Stimulated activated memory B cell treated with anti-CD40 and anti-IgM and Interleukin-4, amounts not matched to agents 10 μg/mL and 1 μg/mL and 100 μg/mL, for 72 hours (primary cell): ENCODE results near the gene CASS4.
"Not testable (repeated sequence)": the region's sequence is repeated elsewhere in the genome, so short reads cannot be mapped to it uniquely, and the experiment has no call there.

Source experiments
- ATAC-seq: fragments of 150-1000 bp; cut with Tn5 transposase; 2 replicates; pipeline ENCODE4 v1.10.0; 2021
- H3K27ac Mint-ChIP-seq: one replicate; pipeline ENCODE4 v1.8.0; 2022; ENCODE audit warnings: mild to moderate bottlenecking, mixed read lengths
- H3K27me3 Mint-ChIP-seq: one replicate; pipeline ENCODE4 v1.8.0; 2022; ENCODE audit warnings: mixed read lengths
- H3K36me3 Mint-ChIP-seq: one replicate; pipeline ENCODE4 v1.8.0; 2022; ENCODE audit warnings: mixed read lengths
- H3K4me1 Mint-ChIP-seq: one replicate; pipeline ENCODE4 v1.8.0; 2022; ENCODE audit warnings: mixed read lengths
- H3K4me3 Mint-ChIP-seq: one replicate; pipeline ENCODE4 v1.8.0; 2022; ENCODE audit warnings: mild to moderate bottlenecking, moderate library complexity, mixed read lengths
- H3K9me3 Mint-ChIP-seq: one replicate; pipeline ENCODE4 v1.8.0; 2022; ENCODE audit warnings: mixed read lengths

The CASS4 gene

DNA sequence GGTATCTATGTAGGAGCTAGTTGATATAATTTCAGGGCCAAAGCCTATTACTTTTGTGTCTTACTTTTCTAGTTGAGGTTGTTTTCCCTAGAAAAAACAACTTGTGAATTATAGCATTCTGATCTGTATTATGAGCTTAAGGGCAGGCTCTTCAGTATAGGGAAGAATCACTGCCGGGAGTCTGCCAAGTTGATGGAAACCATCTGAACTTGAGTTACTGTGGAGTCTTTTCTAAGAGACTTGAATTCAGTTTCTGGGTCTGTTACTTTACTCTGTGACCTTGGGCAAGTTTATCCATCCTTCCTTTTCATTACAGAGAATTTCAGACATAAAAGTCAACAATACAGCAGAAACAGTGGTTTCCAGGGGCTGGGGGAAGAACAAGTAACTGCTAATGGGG is 2.1 kb upstream of the CASS4 start:
- Mint-ChIP-seq H3K27ac (no peak overlapping the region), H3K9me3 (no peaks in the 10 kb centered on the region), H3K4me3 (no peak overlapping the region), H3K36me3 (peaks cover 57% of the 10 kb centered on the region), H3K27me3 (no peaks in the 10 kb centered on the region), H3K4me1 (peaks cover 26% of the 10 kb centered on the region)
- ATAC-seq: no peak

DNA sequence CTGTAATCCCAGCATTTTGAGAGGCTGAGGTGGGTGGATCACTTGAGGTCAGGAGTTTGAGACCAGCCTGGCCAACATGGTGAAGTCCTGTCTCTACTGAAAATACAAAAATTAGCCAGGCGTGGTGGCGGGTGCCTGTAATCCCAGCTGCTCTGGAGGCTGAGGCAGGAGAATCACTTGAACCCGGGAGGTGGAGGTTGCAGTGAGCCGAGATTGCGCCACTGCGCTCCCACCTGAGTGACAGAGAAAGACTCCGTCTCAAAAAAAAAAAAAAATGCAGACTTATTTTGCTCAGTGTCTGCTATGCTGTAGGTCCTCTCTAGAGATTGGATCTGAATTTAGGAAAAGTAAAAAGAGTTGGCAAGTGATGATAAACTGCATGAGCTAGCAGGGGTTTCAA is 773 bp upstream of the CASS4 start:
- ATAC-seq, H3K9me3 Mint-ChIP-seq, H3K27me3 Mint-ChIP-seq: not testable (repeated sequence)
- peak overlapping the region; percentile 27 for H3K4me3 Mint-ChIP-seq
- H3K36me3 Mint-ChIP-seq: peaks cover 45% of the 10 kb centered on the region
- H3K27ac Mint-ChIP-seq: peak overlapping the region; percentile 66
- H3K4me1 Mint-ChIP-seq: peaks cover 18% of the 10 kb centered on the region

DNA sequence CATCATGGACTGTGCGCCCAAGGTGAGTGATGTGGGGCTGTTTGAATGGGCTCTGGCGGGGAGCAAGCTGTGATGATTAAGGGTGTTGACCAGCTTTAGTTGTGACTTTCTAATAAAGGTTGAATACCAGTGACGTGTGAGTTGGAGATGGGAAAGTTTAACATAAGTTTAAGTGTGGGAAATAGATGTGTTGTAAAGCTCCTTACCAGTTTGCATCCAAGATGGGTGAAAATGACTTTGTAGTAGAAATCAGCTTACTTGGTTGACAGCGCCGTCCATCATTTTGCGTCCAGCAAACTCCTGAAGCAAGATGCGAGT is 372 bp downstream of the CASS4 start:
- Mint-ChIP-seq H3K4me3 (peak overlapping the region; percentile 27), H3K4me1 (peaks cover 14% of the 10 kb centered on the region), H3K27me3 (no peaks in the 10 kb centered on the region), H3K36me3 (peaks cover 39% of the 10 kb centered on the region), H3K27ac (peak overlapping the region; percentile 66), H3K9me3 (no peaks in the 10 kb centered on the region)
- no peak for ATAC-seq

DNA sequence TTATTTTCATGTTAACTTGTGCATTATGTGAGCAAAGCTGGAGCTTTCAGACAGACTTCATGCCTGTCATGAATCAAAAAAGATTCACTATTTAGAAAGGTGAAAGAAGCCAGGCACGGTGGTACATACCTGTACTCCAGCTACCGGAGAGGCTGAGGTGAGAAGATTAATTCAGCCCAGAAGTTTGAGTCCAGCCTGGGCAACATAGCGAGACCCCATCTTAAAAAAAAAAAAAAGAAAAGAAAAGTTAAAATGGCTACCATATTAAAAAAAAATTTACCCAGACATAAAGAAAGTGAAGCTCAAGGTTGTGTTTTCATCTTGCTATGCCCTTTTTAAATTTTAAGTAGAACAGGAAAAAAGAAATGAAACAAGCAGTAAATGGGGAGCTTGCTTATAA is 889 bp downstream of the CASS4 start:
- H3K36me3 Mint-ChIP-seq: peaks cover 39% of the 10 kb centered on the region
- H3K4me3 Mint-ChIP-seq: no peak overlapping the region
- ATAC-seq: no peak

DNA sequence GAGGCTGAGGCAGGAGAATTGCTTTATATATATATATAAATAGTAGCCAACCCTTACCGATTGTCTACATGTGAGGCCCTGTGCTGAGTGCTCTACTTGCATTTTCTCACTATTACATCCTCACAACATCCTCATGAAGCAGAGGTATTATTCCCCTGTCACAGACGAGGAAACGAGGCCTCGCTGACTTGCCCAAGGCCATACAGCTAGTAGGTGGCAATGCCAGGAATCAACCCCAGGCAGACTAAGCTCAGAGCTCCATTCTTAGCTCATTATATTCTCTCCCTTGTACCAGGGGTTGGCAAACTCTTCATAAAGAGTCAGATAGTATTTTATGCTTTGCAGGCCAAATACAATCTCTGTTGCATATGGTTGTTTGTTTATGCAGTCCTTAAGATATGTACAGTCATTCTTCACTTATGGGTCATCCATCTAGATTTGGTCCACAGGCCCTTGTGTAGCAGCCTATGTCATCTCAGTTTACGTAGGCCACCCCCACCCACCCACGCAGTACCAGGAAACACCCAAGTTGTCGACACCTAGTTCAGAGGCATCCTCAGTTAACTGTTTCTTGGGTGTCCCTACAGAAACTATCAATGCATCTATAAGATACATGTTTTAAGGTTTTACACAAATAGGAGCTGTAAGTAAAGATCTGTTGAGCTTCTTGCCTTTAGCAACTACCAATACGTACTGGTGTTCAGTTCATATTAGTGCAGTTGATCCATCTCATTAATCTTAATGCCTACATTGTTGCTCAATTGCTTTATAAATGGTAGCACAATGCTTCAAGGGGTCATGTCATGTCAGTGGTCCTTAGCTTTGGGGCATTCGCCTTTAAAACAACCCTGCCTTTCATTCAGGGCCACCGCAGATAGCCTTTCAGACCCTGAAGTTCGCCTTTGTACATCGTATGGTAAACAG is 3.0 kb downstream of the CASS4 start:
- Mint-ChIP-seq H3K4me3 (no peak overlapping the region), H3K27ac (no peak overlapping the region), H3K36me3 (peaks cover 36% of the 10 kb centered on the region)

More for the DNA sequence above, 889 bp downstream of the CASS4 start:
- Mint-ChIP-seq H3K27ac (peak overlapping the region; percentile 66), H3K4me1 (peaks cover 14% of the 10 kb centered on the region), H3K27me3 (no peaks in the 10 kb centered on the region), H3K9me3 (no peaks in the 10 kb centered on the region)

GRCh38 chr20:56417402-56417801 is 5.3 kb downstream of the CASS4 start:
- H3K27ac Mint-ChIP-seq: no peak overlapping the region
- peaks cover 7% of the 10 kb centered on the region for H3K4me1 Mint-ChIP-seq
- H3K9me3 Mint-ChIP-seq: no peaks in the 10 kb centered on the region
- H3K36me3 Mint-ChIP-seq: peaks cover 31% of the 10 kb centered on the region
- H3K4me3 Mint-ChIP-seq: no peak overlapping the region
- no peaks in the 10 kb centered on the region for H3K27me3 Mint-ChIP-seq
- ATAC-seq: no peak

More for the DNA sequence above, 3.0 kb downstream of the CASS4 start:
- no peaks in the 10 kb centered on the region for H3K9me3 Mint-ChIP-seq
- no peak for ATAC-seq
- H3K27me3 Mint-ChIP-seq: no peaks in the 10 kb centered on the region
- H3K4me1 Mint-ChIP-seq: peaks cover 20% of the 10 kb centered on the region

- H3K9me3 Mint-ChIP-seq: no peaks in the 10 kb centered on the region
- no peaks in the 10 kb centered on the region for H3K27me3 Mint-ChIP-seq
- no peak for ATAC-seq
- peaks cover 6% of the 10 kb centered on the region for H3K4me1 Mint-ChIP-seq
- H3K27ac Mint-ChIP-seq: no peak overlapping the region
- H3K36me3 Mint-ChIP-seq: peaks cover 26% of the 10 kb centered on the region
- H3K4me3 Mint-ChIP-seq: no peak overlapping the region
Measured at GRCh38 chr20:56417911-56418310, 5.9 kb downstream of the CASS4 start.

- no peaks in the 10 kb centered on the region for H3K27me3 Mint-ChIP-seq
- peaks cover 25% of the 10 kb centered on the region for H3K36me3 Mint-ChIP-seq
- H3K27ac Mint-ChIP-seq: no peak overlapping the region
- ATAC-seq: no peak
- no peaks in the 10 kb centered on the region for H3K9me3 Mint-ChIP-seq
- no peak overlapping the region for H3K4me3 Mint-ChIP-seq
- peaks cover 6% of the 10 kb centered on the region for H3K4me1 Mint-ChIP-seq
Measured at GRCh38 chr20:56418385-56418861, 6.4 kb downstream of the CASS4 start.

DNA sequence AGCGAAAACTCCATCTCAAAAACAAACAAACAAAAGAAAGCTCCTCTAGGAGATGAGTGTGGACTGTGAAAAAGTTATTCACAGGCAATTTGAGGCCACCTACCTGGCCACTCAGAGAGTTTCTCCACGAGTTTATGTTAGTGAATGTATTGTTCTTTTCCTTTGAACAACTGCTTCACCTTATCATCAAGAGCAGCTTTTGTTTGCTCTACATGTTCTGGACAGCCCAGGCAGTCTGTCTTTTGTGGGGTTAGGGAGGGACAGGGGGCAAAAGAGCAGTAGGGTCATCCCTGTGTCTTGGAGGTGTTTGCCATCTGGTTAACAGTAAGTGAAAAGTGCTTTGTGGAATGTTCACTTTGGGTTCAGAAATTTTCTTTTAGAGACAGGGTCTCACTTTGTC is 8.0 kb downstream of the CASS4 start:
- H3K27me3 Mint-ChIP-seq: no peaks in the 10 kb centered on the region
- no peak for ATAC-seq
- peaks cover 19% of the 10 kb centered on the region for H3K36me3 Mint-ChIP-seq
- H3K9me3 Mint-ChIP-seq: no peaks in the 10 kb centered on the region
- H3K4me3 Mint-ChIP-seq: no peak overlapping the region
- peaks cover 6% of the 10 kb centered on the region for H3K4me1 Mint-ChIP-seq
- no peak overlapping the region for H3K27ac Mint-ChIP-seq

- Mint-ChIP-seq H3K9me3 (no peaks in the 10 kb centered on the region), H3K27me3 (no peaks in the 10 kb centered on the region), H3K36me3 (peaks cover 19% of the 10 kb centered on the region), H3K27ac (no peak overlapping the region), H3K4me1 (peaks cover 6% of the 10 kb centered on the region), H3K4me3 (no peak overlapping the region)
- no peak for ATAC-seq
Measured at GRCh38 chr20:56420940-56421688, 9.1 kb downstream of the CASS4 start.

- Mint-ChIP-seq H3K36me3 (peaks cover 16% of the 10 kb centered on the region), H3K27me3 (no peaks in the 10 kb centered on the region), H3K4me1 (peaks cover 6% of the 10 kb centered on the region), H3K4me3 (no peak overlapping the region), H3K27ac (no peak overlapping the region), H3K9me3 (no peaks in the 10 kb centered on the region)
- ATAC-seq: no peak
Measured at GRCh38 chr20:56422076-56422823, 10.2 kb downstream of the CASS4 start.

DNA sequence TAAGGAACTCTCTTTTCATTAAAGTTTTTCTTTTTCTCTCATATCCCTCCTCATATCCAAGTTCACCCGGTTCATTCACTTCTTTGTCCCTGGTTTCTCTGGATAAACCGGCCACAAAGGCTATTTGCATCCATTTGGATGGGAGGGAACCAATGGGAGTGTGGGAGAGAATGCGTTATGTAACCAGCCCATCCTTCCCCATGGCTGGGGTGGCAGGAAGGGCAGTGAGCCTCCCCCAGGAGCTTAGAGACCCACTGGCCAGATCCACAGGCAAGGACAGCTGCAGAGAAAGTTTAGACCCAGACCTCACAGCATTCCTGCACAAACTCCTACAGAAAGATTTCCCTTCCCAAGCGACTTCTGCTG is 10.7 kb downstream of the CASS4 start:
- peaks cover 10% of the 10 kb centered on the region for H3K36me3 Mint-ChIP-seq
- no peaks in the 10 kb centered on the region for H3K27me3 Mint-ChIP-seq
- H3K9me3 Mint-ChIP-seq: no peaks in the 10 kb centered on the region
- H3K27ac Mint-ChIP-seq: no peak overlapping the region
- ATAC-seq: no peak
- no peak overlapping the region for H3K4me3 Mint-ChIP-seq
- peaks cover 7% of the 10 kb centered on the region for H3K4me1 Mint-ChIP-seq

- no peak for ATAC-seq
- H3K27me3 Mint-ChIP-seq: no peaks in the 10 kb centered on the region
- H3K27ac Mint-ChIP-seq: no peak overlapping the region
- H3K4me3 Mint-ChIP-seq: no peak overlapping the region
- peaks cover 6% of the 10 kb centered on the region for H3K36me3 Mint-ChIP-seq
- peaks cover 11% of the 10 kb centered on the region for H3K4me1 Mint-ChIP-seq
- H3K9me3 Mint-ChIP-seq: no peaks in the 10 kb centered on the region
Measured at GRCh38 chr20:56423211-56423610, 11.2 kb downstream of the CASS4 start.

- H3K36me3 Mint-ChIP-seq: peaks cover 3% of the 10 kb centered on the region
- ATAC-seq: no peak
- no peaks in the 10 kb centered on the region for H3K27me3 Mint-ChIP-seq
Measured at GRCh38 chr20:56423886-56424285, 11.8 kb downstream of the CASS4 start.

DNA sequence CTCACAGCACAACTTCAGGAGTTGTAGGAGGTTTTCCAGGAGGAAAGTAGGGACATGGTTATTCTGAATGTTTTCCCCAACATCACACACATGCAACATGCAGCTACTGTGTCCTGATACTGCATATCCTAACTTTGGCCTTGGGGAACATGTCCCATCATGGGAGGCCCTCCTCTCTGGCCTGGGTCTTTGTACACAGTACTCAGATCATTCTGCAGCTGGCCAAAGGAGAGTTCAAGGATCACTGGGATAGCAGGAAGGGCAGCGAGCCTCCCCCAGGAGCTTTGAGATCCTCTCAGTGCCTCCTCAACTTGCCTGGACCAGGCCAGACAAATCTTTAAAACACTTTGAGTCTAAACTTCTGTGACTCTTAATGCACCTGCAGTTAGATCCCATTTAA is 12.9 kb downstream of the CASS4 start:
- peaks cover 18% of the 10 kb centered on the region for H3K4me1 Mint-ChIP-seq
- no peaks in the 10 kb centered on the region for H3K9me3 Mint-ChIP-seq
- H3K27ac Mint-ChIP-seq: no peak overlapping the region

More at GRCh38 chr20:56423886-56424285, 11.8 kb downstream of the CASS4 start:
- H3K4me3 Mint-ChIP-seq: no peak overlapping the region
- no peaks in the 10 kb centered on the region for H3K9me3 Mint-ChIP-seq
- H3K4me1 Mint-ChIP-seq: peaks cover 11% of the 10 kb centered on the region
- no peak overlapping the region for H3K27ac Mint-ChIP-seq

More for the DNA sequence above, 12.9 kb downstream of the CASS4 start:
- H3K36me3 Mint-ChIP-seq: no peaks in the 10 kb centered on the region
- no peak for ATAC-seq
- no peak overlapping the region for H3K4me3 Mint-ChIP-seq
- no peaks in the 10 kb centered on the region for H3K27me3 Mint-ChIP-seq
